Measurements from ENCODE around the gene NETO2. TPM values are rescaled to one million over a fixed set of nuclear protein-coding genes. Genes with fewer than 3 reads are reported as not detected.

Gene NETO2
- total and polyA plus RNA-seq, 2 donors (not counting 1 experiment from before 2014, with no cell fraction given), result 3.0 to 13.2 TPM

GRCh38 chr16:47129755-47130435, 13.8 kb downstream of the NETO2 start:
- Histone ChIP-seq H2AFZ (ENCODE audit: low read length) (no peak overlapping the region), H4K20me1 (ENCODE audit: control insufficient read depth, extremely low read depth, insufficient read depth, low read length) (no peaks in the 10 kb centered on the region), H3K4me2 (ENCODE audit: extremely low read depth, insufficient read depth, low read length) (no peak overlapping the region), H3K36me3 (ENCODE audit: control insufficient read depth, insufficient read depth, low read length) (no peaks in the 10 kb centered on the region), H3K9me3 (ENCODE audit: control insufficient read depth, insufficient read depth, low read depth, low read length) (no peaks in the 10 kb centered on the region), H3K27ac (ENCODE audit: insufficient read depth, low read length) (no peak overlapping the region), H3K79me2 (ENCODE audit: control insufficient read depth, insufficient read depth, low read length) (no peaks in the 10 kb centered on the region), H3K4me3 (replicated peaks in 1 of 4; ENCODE audit: control extremely low read depth in 1 of 4, insufficient read depth in 1 of 4, low read depth in 3 of 4, low read length in 4 of 4) (no peak overlapping the region), H3K27me3 (ENCODE audit: control insufficient read depth, insufficient read depth, low read length) (no peaks in the 10 kb centered on the region), H3K9ac (ENCODE audit: insufficient read depth, low read length) (no peak overlapping the region), H3K4me1 (ENCODE audit: control insufficient read depth, extremely low read depth, insufficient read depth, low read length) (no peaks in the 10 kb centered on the region)
- TF ChIP-seq CTCF (conservative IDR thresholded peaks at IDR 0.05 in 1 of 2, IDR thresholded peaks at IDR 0.05 in 1 of 2; ENCODE audit: low read depth in 1 of 2, low read length in 2 of 2) (no peak), EZH2 (IDR thresholded peaks at IDR 0.05; ENCODE audit: low read length, missing control alignments) (no peak)
- DNase-seq (ENCODE audit: low read depth in 2 of 2), result no peak

- no peaks in the 10 kb centered on the region for H3K79me2 ChIP-seq (ENCODE audit: control insufficient read depth, insufficient read depth, low read length)
- no peaks in the 10 kb centered on the region for H3K36me3 ChIP-seq (ENCODE audit: control insufficient read depth, insufficient read depth, low read length)
Observed at GRCh38 chr16:47127541-47127940, 16.2 kb downstream of the NETO2 start.

GRCh38 chr16:47125757-47126156, 18.0 kb downstream of the NETO2 start:
- no peaks in the 10 kb centered on the region for H3K36me3 ChIP-seq (ENCODE audit: control insufficient read depth, insufficient read depth, low read length)
- no peak overlapping the region for H3K4me2 ChIP-seq (ENCODE audit: extremely low read depth, insufficient read depth, low read length)
- no peaks in the 10 kb centered on the region for H3K27me3 ChIP-seq (ENCODE audit: control insufficient read depth, insufficient read depth, low read length)
- no peak overlapping the region for H3K4me3 ChIP-seq (replicated peaks in 1 of 4; ENCODE audit: control extremely low read depth in 1 of 4, insufficient read depth in 1 of 4, low read depth in 3 of 4, low read length in 4 of 4)
- DNase-seq (ENCODE audit: low read depth in 2 of 2), result no peak
- no peaks in the 10 kb centered on the region for H3K79me2 ChIP-seq (ENCODE audit: control insufficient read depth, insufficient read depth, low read length)
- H3K9ac ChIP-seq (ENCODE audit: insufficient read depth, low read length), result no peak overlapping the region
- no peaks in the 10 kb centered on the region for H3K4me1 ChIP-seq (ENCODE audit: control insufficient read depth, extremely low read depth, insufficient read depth, low read length)
- no peak overlapping the region for H3K27ac ChIP-seq (ENCODE audit: insufficient read depth, low read length)
- no peaks in the 10 kb centered on the region for H4K20me1 ChIP-seq (ENCODE audit: control insufficient read depth, extremely low read depth, insufficient read depth, low read length)
- TF ChIP-seq EZH2 (IDR thresholded peaks at IDR 0.05; ENCODE audit: low read length, missing control alignments), result no peak
- no peak for TF ChIP-seq CTCF (conservative IDR thresholded peaks at IDR 0.05 in 1 of 2, IDR thresholded peaks at IDR 0.05 in 1 of 2; ENCODE audit: low read depth in 1 of 2, low read length in 2 of 2)
- no peaks in the 10 kb centered on the region for H3K9me3 ChIP-seq (ENCODE audit: control insufficient read depth, insufficient read depth, low read depth, low read length)
- H2AFZ ChIP-seq (ENCODE audit: low read length), result no peak overlapping the region

More at GRCh38 chr16:47127541-47127940, 16.2 kb downstream of the NETO2 start:
- DNase-seq (ENCODE audit: low read depth in 2 of 2), result no peak
- TF ChIP-seq EZH2 (IDR thresholded peaks at IDR 0.05; ENCODE audit: low read length, missing control alignments) (no peak), CTCF (conservative IDR thresholded peaks at IDR 0.05 in 1 of 2, IDR thresholded peaks at IDR 0.05 in 1 of 2; ENCODE audit: low read depth in 1 of 2, low read length in 2 of 2) (no peak)
- no peaks in the 10 kb centered on the region for H3K9me3 ChIP-seq (ENCODE audit: control insufficient read depth, insufficient read depth, low read depth, low read length)
- H3K4me1 ChIP-seq (ENCODE audit: control insufficient read depth, extremely low read depth, insufficient read depth, low read length), result no peaks in the 10 kb centered on the region
- no peaks in the 10 kb centered on the region for H3K27me3 ChIP-seq (ENCODE audit: control insufficient read depth, insufficient read depth, low read length)
- no peak overlapping the region for H3K4me3 ChIP-seq (replicated peaks in 1 of 4; ENCODE audit: control extremely low read depth in 1 of 4, insufficient read depth in 1 of 4, low read depth in 3 of 4, low read length in 4 of 4)
- H2AFZ ChIP-seq (ENCODE audit: low read length), result no peak overlapping the region
- no peak overlapping the region for H3K4me2 ChIP-seq (ENCODE audit: extremely low read depth, insufficient read depth, low read length)
- H3K27ac ChIP-seq (ENCODE audit: insufficient read depth, low read length), result no peak overlapping the region
- H3K9ac ChIP-seq (ENCODE audit: insufficient read depth, low read length), result no peak overlapping the region
- H4K20me1 ChIP-seq (ENCODE audit: control insufficient read depth, extremely low read depth, insufficient read depth, low read length), result no peaks in the 10 kb centered on the region
